ENCODE data around the gene TRPM2. TPM values are rescaled to one million over a fixed set of nuclear protein-coding genes. Genes with fewer than 3 reads are reported as not detected.

The TRPM2 gene
- total and polyA plus RNA-seq, 2 of the 13 experiments (the other 11 are each of a cell fraction or from before 2014, with no cell fraction given) = 0.07 to 0.20 TPM

GRCh38 chr21:44370027-44370735 lies 16.8 kb downstream of the TRPM2 start (continued):
- TF ChIP-seq ZNF501 (CRISPR knock-in tag; IDR thresholded peaks at IDR 0.05) = peak; percentile 49; the same call in 1 of the 2 replicates
- 0 out of 2 replicates have a peak, but pooled peaks have one; percentile 14 for TF ChIP-seq MIER3 (CRISPR knock-in tag; IDR thresholded peaks at IDR 0.05; ENCODE audit: borderline replicate concordance)
- TF ChIP-seq POLR2AphosphoS5 (IDR thresholded peaks at IDR 0.05; ENCODE audit: low read depth, low read length) = peak; percentile 44
- TF ChIP-seq PAXIP1 (CRISPR knock-in tag; conservative IDR thresholded peaks at IDR 0.05) = peak; percentile 80
- no peak for TF ChIP-seq ZNF556 (CRISPR knock-in tag; IDR thresholded peaks at IDR 0.05; ENCODE audit: borderline replicate concordance)
- peak; percentile 65 for TF ChIP-seq PATZ1 (CRISPR knock-in tag; IDR thresholded peaks at IDR 0.05)
- no peak for TF ChIP-seq ZNF629 (CRISPR knock-in tag; conservative IDR thresholded peaks at IDR 0.05)
- TF ChIP-seq ZNF598 (CRISPR knock-in tag; IDR thresholded peaks at IDR 0.05; ENCODE audit: borderline replicate concordance) = peak; percentile 17; the same call in 1 of the 2 replicates
- no peak for TF ChIP-seq ZNF275 (CRISPR knock-in tag; IDR thresholded peaks at IDR 0.05; ENCODE audit: borderline replicate concordance)
- no peak for TF ChIP-seq MXD4 (CRISPR knock-in tag; IDR thresholded peaks at IDR 0.05)
- TF ChIP-seq TFDP2 (CRISPR knock-in tag; IDR thresholded peaks at IDR 0.05) = peak; percentile 16; the same call in 1 of the 2 replicates
- TF ChIP-seq TBX3 (IDR thresholded peaks at IDR 0.05; ENCODE audit: borderline replicate concordance) = no peak
- TF ChIP-seq HNF1B (CRISPR knock-in tag; IDR thresholded peaks at IDR 0.05) = peak; percentile 44; the same call in 1 of the 2 replicates
- TF ChIP-seq ZNF724P (CRISPR knock-in tag; IDR thresholded peaks at IDR 0.05; ENCODE audit: borderline replicate concordance) = no peak
- no peak for TF ChIP-seq U2AF2 (IDR thresholded peaks at IDR 0.05; ENCODE audit: low read depth, low read length)
- TF ChIP-seq CHCHD3 (CRISPR knock-in tag; IDR thresholded peaks at IDR 0.05) = 0 out of 2 replicates have a peak, but pooled peaks have one; percentile 19

Data from HepG2 (cell line).